ENCODE results near the gene AHNAK. TPM values are rescaled to one million over a fixed set of nuclear protein-coding genes. Genes with fewer than 3 reads are reported as not detected.

The AHNAK gene
- total RNA-seq, 1 donor from 2014 or later: 27.2 TPM

DNA sequence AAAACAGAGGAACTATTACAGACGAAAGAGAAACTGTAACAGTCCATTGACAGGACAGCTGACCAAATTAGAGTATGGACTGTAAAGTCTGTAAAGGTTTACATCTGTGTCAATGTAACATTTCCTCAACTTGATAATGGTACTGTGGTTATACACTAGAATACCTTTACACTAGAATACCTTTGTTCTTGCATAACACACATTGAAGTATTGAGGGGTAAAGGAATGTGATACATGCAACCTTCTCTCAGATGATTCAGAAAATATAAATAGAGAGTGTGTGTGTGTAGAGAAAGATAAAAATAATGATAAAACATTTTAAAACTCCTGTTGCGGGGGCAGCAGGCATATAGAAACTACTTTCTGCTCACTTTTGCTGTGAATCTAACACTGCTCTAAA, 32.6 kb upstream of the AHNAK start:
- Mint-ChIP-seq H3K36me3 (ENCODE audit: insufficient read depth) (peaks cover 13% of the 10 kb centered on the region), H3K4me3 (ENCODE audit: low read depth) (no peak overlapping the region), H3K27me3 (no peaks in the 10 kb centered on the region), H3K9me3 (ENCODE audit: low read depth) (no peaks in the 10 kb centered on the region), H3K27ac (no peak overlapping the region), H3K4me1 (ENCODE audit: low read depth) (peaks cover 7% of the 10 kb centered on the region)
- DNase-seq (ENCODE audit: low spot score, unreplicated experiment): no peak
- TF ChIP-seq, protein P1, sequence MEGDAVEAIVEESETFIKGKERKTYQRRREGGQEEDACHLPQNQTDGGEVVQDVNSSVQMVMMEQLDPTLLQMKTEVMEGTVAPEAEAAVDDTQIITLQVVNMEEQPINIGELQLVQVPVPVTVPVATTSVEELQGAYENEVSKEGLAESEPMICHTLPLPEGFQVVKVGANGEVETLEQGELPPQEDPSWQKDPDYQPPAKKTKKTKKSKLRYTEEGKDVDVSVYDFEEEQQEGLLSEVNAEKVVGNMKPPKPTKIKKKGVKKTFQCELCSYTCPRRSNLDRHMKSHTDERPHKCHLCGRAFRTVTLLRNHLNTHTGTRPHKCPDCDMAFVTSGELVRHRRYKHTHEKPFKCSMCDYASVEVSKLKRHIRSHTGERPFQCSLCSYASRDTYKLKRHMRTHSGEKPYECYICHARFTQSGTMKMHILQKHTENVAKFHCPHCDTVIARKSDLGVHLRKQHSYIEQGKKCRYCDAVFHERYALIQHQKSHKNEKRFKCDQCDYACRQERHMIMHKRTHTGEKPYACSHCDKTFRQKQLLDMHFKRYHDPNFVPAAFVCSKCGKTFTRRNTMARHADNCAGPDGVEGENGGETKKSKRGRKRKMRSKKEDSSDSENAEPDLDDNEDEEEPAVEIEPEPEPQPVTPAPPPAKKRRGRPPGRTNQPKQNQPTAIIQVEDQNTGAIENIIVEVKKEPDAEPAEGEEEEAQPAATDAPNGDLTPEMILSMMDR (IDR thresholded peaks at IDR 0.05; ENCODE audit: unreplicated experiment): no peak

DNA sequence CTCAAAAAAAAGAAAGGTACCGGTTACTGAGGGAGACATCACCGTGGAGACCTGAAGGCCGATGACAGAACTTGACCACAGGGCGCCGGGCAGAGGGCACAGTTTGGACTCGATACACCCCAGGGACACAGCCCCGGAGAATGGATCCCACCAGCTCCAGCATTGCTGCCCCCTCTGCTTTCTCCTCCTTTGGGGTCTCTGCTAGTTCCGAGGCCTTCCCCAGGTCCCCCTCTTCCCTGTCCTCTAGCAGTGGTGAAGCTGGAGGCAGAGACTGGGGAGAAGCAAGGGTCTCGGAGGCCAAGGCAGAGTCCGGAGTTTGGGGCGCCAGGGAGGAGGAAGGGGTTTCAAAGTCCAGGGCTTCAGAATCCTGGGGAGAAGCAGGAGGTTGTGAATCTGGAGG, 31.9 kb upstream of the AHNAK start:
- Mint-ChIP-seq H3K9me3 (ENCODE audit: low read depth) (no peaks in the 10 kb centered on the region), H3K36me3 (ENCODE audit: insufficient read depth) (peaks cover 10% of the 10 kb centered on the region), H3K27ac (no peak overlapping the region), H3K4me3 (ENCODE audit: low read depth) (no peak overlapping the region), H3K4me1 (ENCODE audit: low read depth) (peaks cover 12% of the 10 kb centered on the region), H3K27me3 (no peaks in the 10 kb centered on the region)
- no peak for DNase-seq (ENCODE audit: low spot score, unreplicated experiment)
- TF ChIP-seq, protein P1 (IDR thresholded peaks at IDR 0.05; ENCODE audit: unreplicated experiment): no peak

DNA sequence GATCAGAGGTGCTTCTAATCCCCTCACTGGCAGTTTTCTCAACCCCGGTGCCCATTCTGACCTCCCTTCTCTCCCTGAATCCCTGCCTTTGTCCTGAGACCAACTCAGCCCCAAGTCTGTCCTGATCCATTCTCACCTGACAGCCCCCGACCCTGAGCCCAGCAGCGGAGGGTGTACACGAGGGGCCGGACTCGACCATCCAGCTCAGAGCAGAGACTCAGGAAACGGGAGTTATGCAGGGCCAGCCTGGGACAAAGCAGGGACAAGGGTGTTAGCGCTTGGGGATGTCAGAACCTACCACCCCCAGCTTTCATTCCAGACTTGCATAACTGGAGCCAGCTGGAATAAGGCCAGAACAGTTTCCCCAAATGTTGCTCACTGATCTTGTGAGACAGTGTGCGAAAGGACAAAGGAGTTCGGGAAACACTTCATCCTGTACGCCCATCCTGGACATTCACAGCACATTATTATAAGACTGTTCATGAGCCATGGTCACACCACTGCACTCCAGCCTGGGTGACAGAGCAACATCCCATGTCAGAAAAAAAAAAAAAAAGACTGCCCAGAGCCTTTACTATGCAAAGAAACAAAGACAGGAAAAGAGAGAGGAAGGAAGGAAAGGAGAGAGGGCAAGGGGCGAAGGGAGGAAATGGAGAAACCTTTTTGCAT, 30.6 kb upstream of the AHNAK start:
- no peaks in the 10 kb centered on the region for H3K9me3 Mint-ChIP-seq (ENCODE audit: low read depth)
- DNase-seq (ENCODE audit: low spot score, unreplicated experiment): no peak
- no peaks in the 10 kb centered on the region for H3K27me3 Mint-ChIP-seq
- TF ChIP-seq, protein P1 (IDR thresholded peaks at IDR 0.05; ENCODE audit: unreplicated experiment): no peak
- no peak overlapping the region for H3K4me3 Mint-ChIP-seq (ENCODE audit: low read depth)
- peaks cover 23% of the 10 kb centered on the region for H3K4me1 Mint-ChIP-seq (ENCODE audit: low read depth)
- no peak overlapping the region for H3K27ac Mint-ChIP-seq
- H3K36me3 Mint-ChIP-seq (ENCODE audit: insufficient read depth): peaks cover 18% of the 10 kb centered on the region

DNA sequence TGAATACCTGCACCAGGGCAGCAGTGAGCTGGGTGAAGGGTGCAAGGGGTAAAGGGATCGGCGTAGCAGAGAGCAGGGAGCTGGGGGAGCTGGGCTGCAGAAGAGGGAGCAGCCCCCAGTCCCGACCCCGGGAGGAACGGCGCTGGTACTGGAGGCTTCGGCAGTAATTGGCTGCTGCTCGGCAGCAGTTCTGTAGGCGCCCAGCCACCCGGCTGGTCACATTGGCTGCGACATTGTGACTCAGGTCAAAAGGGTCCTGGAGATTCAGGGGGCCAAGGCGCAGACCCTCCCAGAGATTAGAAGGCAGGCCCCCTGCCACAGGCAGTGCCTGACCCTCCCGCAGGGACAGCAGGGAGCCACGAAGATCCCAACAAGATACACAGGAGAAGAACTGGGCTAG, 29.2 kb upstream of the AHNAK start:
- Mint-ChIP-seq H3K27ac (peak overlapping the region; percentile 83), H3K9me3 (ENCODE audit: low read depth) (no peaks in the 10 kb centered on the region), H3K36me3 (ENCODE audit: insufficient read depth) (peaks cover 23% of the 10 kb centered on the region), H3K27me3 (no peaks in the 10 kb centered on the region), H3K4me1 (ENCODE audit: low read depth) (peaks cover 32% of the 10 kb centered on the region), H3K4me3 (ENCODE audit: low read depth) (peak overlapping the region; percentile 52)
- DNase-seq (ENCODE audit: low spot score, unreplicated experiment): no peak
- TF ChIP-seq, protein P1 (IDR thresholded peaks at IDR 0.05; ENCODE audit: unreplicated experiment): no peak

DNA sequence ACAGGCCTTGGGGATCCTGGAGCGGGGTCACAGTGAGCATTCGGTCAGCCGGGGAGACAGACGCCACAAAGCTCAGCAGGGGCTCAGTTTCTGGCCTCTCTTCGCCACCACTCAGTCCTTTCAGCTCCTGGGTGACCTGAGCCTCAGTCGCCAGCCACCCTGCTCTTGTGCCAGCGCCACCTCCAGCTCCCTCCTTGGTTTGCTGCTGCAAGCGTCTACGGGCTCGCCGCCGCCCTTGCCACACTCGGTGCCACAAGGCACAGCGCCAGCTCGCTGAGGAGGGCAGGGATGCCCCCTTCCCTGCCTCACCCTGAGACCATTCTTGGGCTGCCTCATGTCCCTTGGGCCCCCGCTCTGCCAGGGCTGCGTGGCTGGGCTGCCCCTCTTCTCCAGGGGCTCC, 28.6 kb upstream of the AHNAK start:
- Mint-ChIP-seq H3K27ac (peak overlapping the region; percentile 99), H3K36me3 (ENCODE audit: insufficient read depth) (peaks cover 26% of the 10 kb centered on the region), H3K27me3 (no peaks in the 10 kb centered on the region), H3K4me1 (ENCODE audit: low read depth) (peaks cover 33% of the 10 kb centered on the region), H3K9me3 (ENCODE audit: low read depth) (no peaks in the 10 kb centered on the region), H3K4me3 (ENCODE audit: low read depth) (peak overlapping the region; percentile 99)
- no peak for DNase-seq (ENCODE audit: low spot score, unreplicated experiment)
- TF ChIP-seq, protein P1 (IDR thresholded peaks at IDR 0.05; ENCODE audit: unreplicated experiment): no peak

Data from progenitor cell of endocrine pancreas (in vitro differentiated cells).